Measurements from ENCODE around the gene DBET. TPM values are rescaled to one million over a fixed set of nuclear protein-coding genes. Genes with fewer than 3 reads are reported as not detected.
"Not testable (repeated sequence)": the region's sequence is repeated elsewhere in the genome, so short reads cannot be mapped to it uniquely, and the experiment has no call there.

The DBET gene
- total RNA-seq, 2 donors from 2014 or later = not detected

DNA sequence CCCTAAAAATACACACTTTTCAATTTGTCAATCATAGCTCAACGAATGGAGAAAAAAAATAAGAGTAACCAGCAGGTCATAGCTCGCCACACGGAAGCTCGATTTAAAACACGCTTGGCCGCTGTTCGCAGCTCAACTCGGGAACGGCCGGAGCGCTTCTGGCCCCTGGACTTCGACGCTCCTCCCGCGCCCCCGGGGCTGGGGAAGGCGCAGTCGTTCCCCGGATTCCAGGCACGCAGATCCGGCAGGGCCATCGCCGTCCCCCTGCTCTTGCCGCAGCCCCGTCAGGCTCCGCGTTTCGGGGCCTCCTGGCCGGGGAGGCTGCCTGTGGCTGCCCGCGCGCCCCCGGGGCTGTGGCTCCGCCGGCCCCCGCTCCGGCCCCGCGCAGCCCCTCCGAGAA is 23.4 kb upstream of the DBET start:
- intact Hi-C loops (cut with DNase I); DNase-seq; ATAC-seq: not testable (repeated sequence)

GRCh38 chr4:190047627-190048026 is 16.7 kb upstream of the DBET start:
- DNase-seq; intact Hi-C loops (cut with DNase I); ATAC-seq: not testable (repeated sequence)

DNA sequence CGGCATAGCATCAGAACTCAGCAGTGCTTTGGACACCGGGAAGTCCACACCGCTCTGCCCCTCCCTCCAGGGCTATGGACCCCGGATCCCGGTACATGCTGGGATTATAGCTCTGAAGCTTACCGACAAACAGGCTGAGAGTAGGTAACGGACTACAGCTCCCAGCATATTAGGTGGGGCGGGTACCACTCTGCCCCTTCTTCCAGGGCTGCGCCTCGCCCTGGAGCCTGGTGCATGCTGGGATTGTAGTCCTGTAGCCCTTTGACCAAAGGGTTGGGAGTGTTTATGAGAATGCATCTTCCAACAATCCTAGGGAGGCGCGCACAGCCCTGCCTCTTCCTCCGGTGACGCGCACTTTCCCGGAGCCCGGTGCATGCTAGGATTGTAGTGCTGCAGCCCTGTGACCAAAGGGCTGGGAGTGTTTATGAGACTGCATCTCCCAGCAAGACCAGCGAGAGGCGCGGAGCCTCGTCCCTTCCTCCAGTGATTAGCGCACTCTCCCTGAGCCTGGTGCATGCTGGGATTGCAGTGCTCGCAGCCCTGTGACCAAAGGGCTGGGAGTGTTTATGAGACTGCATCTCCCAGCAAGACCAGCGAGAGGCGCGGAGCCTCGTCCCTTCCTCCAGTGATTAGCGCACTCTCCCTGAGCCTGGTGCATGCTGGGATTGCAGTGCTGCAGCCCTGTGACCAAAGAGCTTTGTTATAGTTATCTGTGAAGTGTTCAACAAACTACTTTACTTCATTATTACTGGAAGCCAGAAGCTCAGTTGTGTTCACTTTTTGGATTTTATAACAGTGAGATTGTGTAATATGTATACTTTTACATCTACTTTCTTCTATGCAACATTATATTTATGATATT is 14.7 kb upstream of the DBET start:
- ATAC-seq; DNase-seq; intact Hi-C loops (cut with DNase I): not testable (repeated sequence)

DNA sequence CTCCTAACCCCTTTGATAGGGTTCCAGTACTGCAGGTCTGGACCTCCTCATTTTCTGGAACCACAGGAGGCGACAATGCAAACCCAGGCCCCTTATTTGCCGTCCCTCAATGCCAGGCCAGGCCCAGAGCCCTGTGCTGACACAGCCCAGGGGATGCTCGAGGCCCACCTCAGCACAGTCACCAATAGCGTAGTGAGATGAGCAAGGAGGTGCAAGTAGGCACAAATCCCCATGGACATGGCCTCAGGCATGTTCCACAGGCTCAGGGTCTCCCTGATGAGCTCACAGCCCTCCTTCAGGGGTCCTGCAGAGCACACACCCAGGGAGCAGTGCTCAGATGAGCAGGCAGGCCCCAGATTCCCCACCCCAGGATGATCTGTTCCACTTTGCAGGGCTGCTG is 5.3 kb upstream of the DBET start:
- DNase-seq; ATAC-seq; intact Hi-C loops (cut with DNase I): not testable (repeated sequence)

- ATAC-seq; intact Hi-C loops (cut with DNase I): not testable (repeated sequence)
Measured at GRCh38 chr4:190064805-190065204, 503 bp downstream of the DBET start.

DNA sequence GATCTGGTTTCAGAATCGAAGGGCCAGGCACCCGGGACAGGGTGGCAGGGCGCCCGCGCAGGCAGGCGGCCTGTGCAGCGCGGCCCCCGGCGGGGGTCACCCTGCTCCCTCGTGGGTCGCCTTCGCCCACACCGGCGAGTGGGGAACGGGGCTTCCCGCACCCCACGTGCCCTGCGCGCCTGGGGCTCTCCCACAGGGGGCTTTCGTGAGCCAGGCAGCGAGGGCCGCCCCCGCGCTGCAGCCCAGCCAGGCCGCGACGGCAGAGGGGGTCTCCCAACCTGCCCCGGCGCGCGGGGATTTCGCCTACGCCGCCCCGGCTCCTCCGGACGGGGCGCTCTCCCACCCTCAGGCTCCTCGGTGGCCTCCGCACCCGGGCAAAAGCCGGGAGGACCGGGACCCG is 4.0 kb downstream of the DBET start:
- ATAC-seq; intact Hi-C loops (cut with DNase I): not testable (repeated sequence)
- peak; percentile 14 for DNase-seq

More at GRCh38 chr4:190064805-190065204, 503 bp downstream of the DBET start:
- not testable (repeated sequence) for DNase-seq

DNA sequence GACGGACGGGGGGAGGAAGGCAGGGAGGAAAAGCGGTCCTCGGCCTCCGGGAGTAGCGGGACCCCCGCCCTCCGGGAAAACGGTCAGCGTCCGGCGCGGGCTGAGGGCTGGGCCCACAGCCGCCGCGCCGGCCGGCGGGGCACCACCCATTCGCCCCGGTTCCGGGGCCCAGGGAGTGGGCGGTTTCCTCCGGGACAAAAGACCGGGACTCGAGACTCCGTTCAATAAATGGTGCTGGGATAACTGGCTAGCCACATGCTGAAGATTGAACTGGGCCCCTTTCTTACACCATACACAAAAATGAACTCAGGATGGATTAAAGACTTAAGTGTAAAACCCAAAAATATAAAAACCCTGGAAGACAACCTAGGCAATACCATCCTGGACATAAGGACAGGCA is 28.8 kb downstream of the DBET start:
- DNase-seq; ATAC-seq; intact Hi-C loops (cut with DNase I): not testable (repeated sequence)

- DNase-seq; intact Hi-C loops (cut with DNase I); ATAC-seq: not testable (repeated sequence)
Measured at GRCh38 chr4:190094031-190094430, 29.7 kb downstream of the DBET start.

DNA sequence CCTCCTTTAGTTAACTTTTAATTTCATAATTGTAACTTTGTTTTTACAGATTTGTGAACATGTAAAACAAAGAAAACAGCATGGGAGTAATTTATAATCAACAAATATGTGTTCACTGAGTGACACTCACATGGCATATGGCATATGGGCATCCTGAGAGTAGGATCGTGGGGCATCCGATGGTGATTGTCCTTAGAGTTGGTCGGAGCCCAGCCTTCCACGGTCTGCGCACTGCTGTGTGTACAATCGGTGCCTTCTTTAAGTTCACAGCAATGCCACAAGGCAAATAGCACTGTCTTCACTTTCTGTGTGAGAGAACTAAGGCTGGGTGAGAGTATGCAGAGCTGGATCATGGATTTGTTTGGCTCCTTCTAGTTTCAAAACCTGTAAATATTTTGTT is 31.0 kb downstream of the DBET start:
- ATAC-seq; DNase-seq; intact Hi-C loops (cut with DNase I): not testable (repeated sequence)

GRCh38 chr4:190099605-190100004 is 35.3 kb downstream of the DBET start:
- intact Hi-C loops (cut with DNase I); ATAC-seq; DNase-seq: not testable (repeated sequence)

- ATAC-seq; intact Hi-C loops (cut with DNase I); DNase-seq: not testable (repeated sequence)
Measured at GRCh38 chr4:190101525-190101924, 37.2 kb downstream of the DBET start.

DNA sequence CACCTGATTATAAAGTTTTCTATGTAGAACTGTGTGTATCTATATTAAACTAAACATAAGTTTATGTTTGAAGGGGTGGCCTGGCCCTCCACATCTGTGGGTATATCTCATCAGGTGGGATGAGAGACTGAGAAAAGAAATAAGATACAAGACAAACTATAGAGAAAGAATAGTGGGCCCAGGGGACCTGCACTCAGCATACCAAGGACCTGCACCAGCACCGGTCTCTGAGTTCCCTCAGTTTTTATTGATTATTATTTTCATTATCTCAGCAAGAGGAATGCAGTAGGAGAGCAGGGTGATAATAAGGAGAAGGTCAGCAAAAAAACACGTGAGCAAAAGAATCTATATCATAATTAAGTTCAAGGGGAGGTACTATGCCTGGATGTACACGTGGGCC is 41.9 kb downstream of the DBET start:
- DNase-seq; intact Hi-C loops (cut with DNase I); ATAC-seq: not testable (repeated sequence)

- intact Hi-C loops (cut with DNase I); DNase-seq; ATAC-seq: not testable (repeated sequence)
Measured at GRCh38 chr4:190106611-190107480, 42.5 kb downstream of the DBET start.

DNA sequence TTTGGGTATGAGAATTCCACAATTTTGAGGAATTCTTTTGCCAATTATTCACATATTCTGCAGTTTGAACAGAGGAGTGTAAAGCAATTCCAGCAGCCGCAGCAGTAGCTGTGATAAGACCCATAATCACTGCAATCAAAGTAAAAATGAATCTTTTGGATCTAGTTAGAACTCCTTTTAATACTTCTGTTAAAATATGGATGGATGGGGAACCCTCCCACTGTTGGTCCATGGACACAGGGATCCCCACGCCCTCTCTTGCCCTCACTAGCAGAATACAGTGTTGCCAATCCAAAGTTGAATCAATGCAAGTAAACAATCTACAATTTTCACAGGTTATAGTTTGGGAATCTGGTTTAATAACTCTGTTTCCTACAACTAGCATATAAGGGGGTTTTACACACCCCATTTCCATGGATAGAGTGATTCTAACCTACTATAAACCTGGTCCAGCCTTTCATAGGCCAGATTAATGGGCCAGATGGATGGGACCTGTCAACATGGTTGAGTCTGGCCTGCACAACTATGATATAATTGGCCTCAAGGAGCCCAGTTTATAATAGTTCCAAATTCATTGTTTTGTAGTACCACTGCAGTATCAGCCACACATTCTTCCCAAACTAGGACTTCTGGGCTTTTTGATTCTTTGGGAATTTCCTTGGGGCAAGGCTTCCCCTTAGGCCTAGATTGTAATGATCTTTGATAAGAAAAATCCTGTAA is 43.6 kb downstream of the DBET start:
- peak in 1 of 2 donors; percentile 42 for ATAC-seq
- DNase-seq; intact Hi-C loops (cut with DNase I): not testable (repeated sequence)

DNA sequence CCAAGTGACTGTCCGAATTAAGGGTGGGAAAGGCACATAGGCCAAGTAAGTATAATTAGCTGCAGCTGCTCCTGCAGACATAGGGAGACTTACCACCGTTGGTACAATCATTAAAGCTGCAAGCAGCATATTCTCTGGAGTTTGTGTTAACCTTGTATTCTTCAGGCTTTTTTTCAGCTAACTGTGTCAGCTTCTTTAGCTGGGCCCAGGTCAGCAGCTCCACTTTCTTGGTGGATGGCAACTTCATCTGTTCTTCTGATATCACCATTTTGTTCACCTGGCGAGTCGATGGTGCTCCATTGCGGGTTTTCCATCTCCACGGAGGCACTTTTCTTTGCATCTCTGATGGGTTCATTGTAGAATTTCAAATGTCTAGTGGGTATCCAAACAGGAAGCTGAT is 44.5 kb downstream of the DBET start:
- ATAC-seq; DNase-seq; intact Hi-C loops (cut with DNase I): not testable (repeated sequence)

GRCh38 chr4:190109390-190110011 is 45.2 kb downstream of the DBET start:
- intact Hi-C loops (cut with DNase I); DNase-seq; ATAC-seq: not testable (repeated sequence)

DNA sequence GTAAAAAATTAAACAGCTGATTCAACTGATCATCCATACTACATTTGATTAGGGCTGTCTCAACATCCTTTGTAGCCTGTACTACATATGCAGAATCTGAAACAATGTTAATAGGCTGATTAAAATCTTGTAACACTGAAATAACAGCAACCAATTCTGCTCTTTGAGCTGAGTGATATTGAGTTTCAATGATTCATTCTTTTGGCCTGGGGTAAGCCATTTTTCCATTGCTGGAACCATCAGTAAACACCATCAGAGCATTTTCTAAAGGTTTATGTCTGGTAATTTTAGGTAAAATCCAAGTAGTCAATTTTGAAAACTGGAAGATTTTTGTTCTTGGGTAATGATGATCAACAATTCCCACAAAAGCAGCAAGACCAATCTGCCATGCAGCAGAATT is 45.7 kb downstream of the DBET start:
- ATAC-seq; intact Hi-C loops (cut with DNase I); DNase-seq: not testable (repeated sequence)

DNA sequence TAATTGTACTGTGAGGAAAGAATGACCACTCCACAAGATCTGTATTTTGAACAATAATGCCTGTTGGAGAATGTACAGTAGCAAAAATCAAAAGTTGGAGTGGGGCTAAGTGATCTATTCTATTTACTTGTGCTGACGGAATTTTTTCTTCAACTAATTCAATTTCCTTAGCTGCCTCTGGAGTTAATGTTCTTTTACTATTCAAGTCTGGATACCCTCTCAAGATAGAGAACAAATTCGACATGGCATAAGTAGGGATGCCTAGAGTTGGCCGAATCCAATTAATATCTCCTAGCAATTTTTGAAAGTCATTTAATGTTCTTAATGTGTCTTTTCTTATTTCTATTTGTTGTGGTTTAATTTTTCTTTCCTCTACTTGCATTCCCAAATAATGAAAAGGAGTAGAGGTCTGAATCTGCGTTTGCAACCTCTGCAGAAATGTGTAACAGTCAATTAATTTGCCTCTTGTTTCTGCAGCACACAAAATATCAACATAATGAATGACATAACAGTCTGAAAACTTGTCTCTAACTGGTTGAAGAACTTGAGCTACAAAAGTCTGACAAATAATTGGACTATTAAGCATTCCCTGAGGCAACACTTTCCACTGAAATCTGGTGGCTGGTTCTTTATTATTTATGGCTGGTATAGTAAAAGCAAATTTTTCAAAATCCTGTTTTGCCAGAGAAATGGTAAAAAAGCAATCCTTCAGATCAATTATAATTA is 46.4 kb downstream of the DBET start:
- intact Hi-C loops (cut with DNase I); DNase-seq; ATAC-seq: not testable (repeated sequence)

Measured in left cardiac atrium (tissue), 4 donors.